ENCODE measurements around the gene RPL5. TPM values are rescaled to one million over a fixed set of nuclear protein-coding genes. Genes with fewer than 3 reads are reported as not detected.

Gene RPL5
- total and polyA plus RNA-seq, 2 experiments from 2014 or later: 2,182 to 3,547 TPM

- TF ChIP-seq JUNB (IDR thresholded peaks at IDR 0.05; ENCODE audit: unreplicated experiment) (no peak), ZNF462 (CRISPR knock-in tag; IDR thresholded peaks at IDR 0.05) (no peak)
- Histone ChIP-seq H3K4me3 (no peak overlapping the region), H3K36me3 (ENCODE audit: insufficient read depth) (no peaks in the 10 kb centered on the region), H2AFZ (no peak overlapping the region), H4K20me1 (replicated peaks; ENCODE audit: insufficient read depth) (no peaks in the 10 kb centered on the region), H3K9me2 (ENCODE audit: insufficient read depth) (no peaks in the 10 kb centered on the region), H3K4me2 (no peak overlapping the region), H3K27me3 (ENCODE audit: insufficient read depth) (no peaks in the 10 kb centered on the region), H3K79me2 (replicated peaks; ENCODE audit: insufficient read depth) (no peaks in the 10 kb centered on the region), H3K4me1 (ENCODE audit: insufficient read depth) (peaks cover 3% of the 10 kb centered on the region; the same call in 1 of the 2 replicates), H3F3A (replicated peaks; ENCODE audit: low read depth) (no peaks in the 10 kb centered on the region), H3K27ac (ENCODE audit: low read depth) (no peak overlapping the region)
- ATAC-seq (no peak), DNase-seq (ENCODE audit: low spot score) (no peak)
- Mint-ChIP-seq H3K27ac (no peak overlapping the region), H3K9me3 (no peaks in the 10 kb centered on the region), H3K4me1 (no peaks in the 10 kb centered on the region), H3K27me3 (ENCODE audit: insufficient read depth, low read depth, poor library complexity) (peaks cover 9% of the 10 kb centered on the region), H3K36me3 (ENCODE audit: low read depth) (no peaks in the 10 kb centered on the region), H3K4me3 (no peak overlapping the region)
These were observed 5.0 kb upstream of the RPL5 start for GRCh38 chr1:92826792-92827191.

GRCh38 chr1:92831368-92831761 is 475 bp upstream of the RPL5 start:
- Mint-ChIP-seq H3K27ac (peak overlapping the region; percentile 56; the same call in 1 of the 2 replicates), H3K9me3 (no peaks in the 10 kb centered on the region), H3K4me1 (peaks cover 24% of the 10 kb centered on the region), H3K27me3 (ENCODE audit: insufficient read depth, low read depth, poor library complexity) (peaks cover 24% of the 10 kb centered on the region), H3K4me3 (peak overlapping the region; percentile 98), H3K36me3 (ENCODE audit: low read depth) (peaks cover 45% of the 10 kb centered on the region)
- ATAC-seq (peak; percentile 46), DNase-seq (ENCODE audit: low spot score) (peak; percentile 26)
- Histone ChIP-seq H3K27me3 (ENCODE audit: insufficient read depth) (no peaks in the 10 kb centered on the region), H3K4me2 (peak overlapping the region; percentile 47; the same call in 1 of the 2 replicates), H3F3A (replicated peaks; ENCODE audit: low read depth) (peaks cover 18% of the 10 kb centered on the region; the same call in 1 of the 2 replicates), H3K27ac (ENCODE audit: low read depth) (no peak overlapping the region), H3K9me2 (ENCODE audit: insufficient read depth) (no peaks in the 10 kb centered on the region), H2AFZ (peak overlapping the region; percentile 85), H3K4me1 (ENCODE audit: insufficient read depth) (peaks cover 22% of the 10 kb centered on the region), H3K36me3 (ENCODE audit: insufficient read depth) (peaks cover 39% of the 10 kb centered on the region), H4K20me1 (replicated peaks; ENCODE audit: insufficient read depth) (peaks cover 32% of the 10 kb centered on the region), H3K4me3 (peak overlapping the region; percentile 88; the same call in 1 of the 2 replicates), H3K79me2 (replicated peaks; ENCODE audit: insufficient read depth) (peaks cover 45% of the 10 kb centered on the region)
- TF ChIP-seq ZNF462 (CRISPR knock-in tag; IDR thresholded peaks at IDR 0.05) (no peak), POLR2AphosphoS5 (IDR thresholded peaks at IDR 0.05; ENCODE audit: low read depth) (no peak)

Measured in GM23338 (cell line).